Mesendoderm (in vitro differentiated cells): Measurements from ENCODE around the gene ITCH.
"Not testable (repeated sequence)": the region's sequence is repeated elsewhere in the genome, so short reads cannot be mapped to it uniquely, and the experiment has no call there.

ENCODE experiments used
- DNase-seq: peaks from one replicate; pipeline ENCODE4 v3.0.0; 2013
- H2AK5ac ChIP-seq: 2 replicates; pipeline ENCODE4 v1.6.1; 2013; ENCODE audit warnings: low read length, inconsistent platforms
- H2BK120ac ChIP-seq: 2 replicates; pipeline ENCODE4 v1.6.1; 2013; ENCODE audit warnings: low read depth, mild to moderate bottlenecking, low read length, moderate library complexity, mixed read lengths
- H2BK15ac ChIP-seq: replicated peaks from 2 replicates; pipeline ENCODE4 v1.6.1; 2013; ENCODE audit warnings: low read depth, mild to moderate bottlenecking, moderate library complexity
- H2BK5ac ChIP-seq: 2 replicates; pipeline ENCODE4 v1.6.1; 2013; ENCODE audit warnings: low read length, inconsistent platforms
- H3K18ac ChIP-seq: 2 replicates; pipeline ENCODE4 v1.6.1; 2013; ENCODE audit warnings: mild to moderate bottlenecking, low read length, mixed read lengths
- H3K23ac ChIP-seq: one replicate; pipeline ENCODE4 v1.6.1; 2013; ENCODE audit warnings: low read length
- H3K27ac ChIP-seq: 2 replicates; pipeline ENCODE4 v1.5.1; 2013; ENCODE audit warnings: low read depth, mild to moderate bottlenecking, inconsistent platforms, low read length, moderate library complexity
- H3K27me3 ChIP-seq: 2 replicates; pipeline ENCODE4 v1.6.1; 2013; ENCODE audit warnings: low read length, control low read depth, mild to moderate bottlenecking, inconsistent platforms; ENCODE audit not compliant: insufficient read depth, poor library complexity
- H3K36me3 ChIP-seq: 2 replicates; pipeline ENCODE4 v1.6.1; 2013; ENCODE audit warnings: low read length, inconsistent platforms; ENCODE audit not compliant: control insufficient read depth, insufficient read depth
- H3K4ac ChIP-seq: one replicate; pipeline ENCODE4 v1.6.1; 2013; ENCODE audit warnings: low read depth, mild to moderate bottlenecking, low read length, moderate library complexity
- H3K4me1 ChIP-seq: 2 replicates; pipeline ENCODE4 v1.6.1; 2013; ENCODE audit warnings: low read depth, low read length, inconsistent platforms; ENCODE audit not compliant: control insufficient read depth
- H3K4me2 ChIP-seq: 2 replicates; pipeline ENCODE4 v1.6.1; 2013; ENCODE audit warnings: low read length
- H3K4me3 ChIP-seq: 2 replicates; pipeline ENCODE4 v1.5.1; 2013; ENCODE audit warnings: mild to moderate bottlenecking, low read length
- H3K56ac ChIP-seq: one replicate; pipeline ENCODE4 v1.6.1; 2013; ENCODE audit warnings: low read length
- H3K79me1 ChIP-seq: 2 replicates; pipeline ENCODE4 v1.6.1; 2013; ENCODE audit warnings: low read length, inconsistent platforms
- H3K79me2 ChIP-seq: 2 replicates; pipeline ENCODE4 v1.6.1; 2013; ENCODE audit warnings: mild to moderate bottlenecking, low read length; ENCODE audit not compliant: control insufficient read depth, insufficient read depth
- H3K9ac ChIP-seq: 2 replicates; pipeline ENCODE4 v1.6.1; 2013; ENCODE audit warnings: low read length, inconsistent platforms
- H4K5ac ChIP-seq: one replicate; pipeline ENCODE4 v1.6.1; 2013; ENCODE audit warnings: low read length
- H4K8ac ChIP-seq: one replicate; pipeline ENCODE4 v1.6.1; 2013; ENCODE audit warnings: low read depth, mild to moderate bottlenecking, control low read depth, low read length, moderate library complexity
- WGBS: extraction: QIAGEN DNeasy Blood & Tissue Kit; methylation state at CpG from one replicate; pipeline ENCODE4 v1.1.7; 2013; ENCODE audit warnings: low lambda C conversion rate, missing lambda C conversion rate; ENCODE audit not compliant: insufficient coverage; ENCODE audit errors: extremely low coverage; 5-methylcytosine and 5-hydroxymethylcytosine counted together

Gene ITCH

GRCh38 chr20:34515484-34516246 lies 152.6 kb downstream of the ITCH start:
- no CpG with 5 or more reads among the region's 36 CpGs for WGBS
- Histone ChIP-seq H2BK15ac (no peak overlapping the region), H3K27me3 (no peaks in the 10 kb centered on the region), H3K23ac (peak overlapping the region; percentile 12), H3K4me3 (peak overlapping the region; percentile 86), H3K56ac (peak overlapping the region; percentile 74), H3K36me3 (no peaks in the 10 kb centered on the region), H3K18ac (no peak overlapping the region), H3K79me2 (peaks cover 9% of the 10 kb centered on the region), H3K4me1 (no peaks in the 10 kb centered on the region), H2AK5ac (no peak overlapping the region), H2BK5ac (no peak overlapping the region), H3K4ac (peak overlapping the region; percentile 70), H3K79me1 (no peaks in the 10 kb centered on the region), H3K4me2 (peak overlapping the region; percentile 34), H3K9ac (peak overlapping the region; percentile 96), H4K5ac (no peak overlapping the region), H2BK120ac (no peak overlapping the region), H3K27ac (peak overlapping the region; percentile 97), H4K8ac (no peak overlapping the region)
- peak; percentile 95 for DNase-seq

DNA sequence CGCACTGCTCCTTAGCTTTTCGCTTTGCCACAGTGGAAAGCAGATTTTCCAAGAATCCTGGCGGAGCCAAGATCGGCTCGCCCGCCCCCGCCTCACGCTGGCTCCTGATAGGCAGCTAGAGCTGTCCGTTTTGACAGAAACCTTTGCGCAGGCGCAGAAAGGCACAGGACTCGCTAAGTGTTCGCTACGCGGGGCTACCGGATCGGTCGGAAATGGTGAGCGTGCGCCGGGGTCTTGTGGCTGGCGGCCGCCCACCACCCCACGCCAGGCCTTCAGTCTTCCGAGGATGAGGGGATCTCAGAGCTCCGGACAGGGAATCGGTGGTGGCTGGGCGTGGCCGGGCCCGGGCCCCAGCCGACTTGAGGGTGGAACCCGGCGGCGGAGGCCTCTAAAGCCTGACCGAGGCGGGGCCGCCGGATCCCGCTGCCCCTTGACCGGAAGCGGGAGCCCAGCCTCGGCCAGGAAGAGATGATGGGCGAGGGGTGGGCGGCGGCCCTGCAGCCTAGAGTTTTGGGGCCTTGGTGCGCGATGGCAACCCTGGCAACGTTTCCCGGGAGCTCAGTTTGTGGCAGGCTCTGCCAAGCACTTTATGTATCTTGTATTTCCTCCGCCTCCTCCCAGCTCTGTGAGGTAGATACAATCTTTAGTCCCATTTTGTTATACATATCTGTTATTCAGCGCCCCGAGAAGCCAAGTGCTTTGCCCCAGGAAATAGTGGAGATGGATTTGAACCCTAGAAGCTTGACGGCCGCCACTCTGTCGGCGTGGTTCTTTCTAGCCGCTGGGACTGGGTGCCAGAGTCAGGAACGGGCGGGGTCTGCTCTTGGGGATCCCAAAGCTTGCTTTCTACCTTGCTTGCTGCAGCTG lies 153.4 kb downstream of the ITCH start, which contains the start of gene DYNLRB1:
TSS of gene DYNLRB1 (plus strand) at position 176 of the 867 bp plus-strand sequence. CDS start at position 213, 37 bp downstream.
- H3K9ac ChIP-seq: peak within 1 kb of the TSS; percentile 96
- no CpG with 5 or more reads among the region's 59 CpGs for WGBS
- H2BK120ac ChIP-seq: no peak within 1 kb of the TSS
- H4K5ac ChIP-seq: no peak within 1 kb of the TSS
- no peak within 1 kb of the TSS for H2BK15ac ChIP-seq
- peak within 1 kb of the TSS; percentile 76 for H3K4ac ChIP-seq
- H3K4me2 ChIP-seq: peak within 1 kb of the TSS; percentile 53
- peak; percentile 98 for DNase-seq
- no peaks in the 10 kb centered on the region for H3K4me1 ChIP-seq
- no peak within 1 kb of the TSS for H2BK5ac ChIP-seq
- no peaks in the 10 kb centered on the region for H3K79me1 ChIP-seq
- H3K4me3 ChIP-seq: peak within 1 kb of the TSS; percentile 86
- H3K79me2 ChIP-seq: peaks cover 9% of the 10 kb centered on the region
- H3K56ac ChIP-seq: peak within 1 kb of the TSS; percentile 74
- H3K36me3 ChIP-seq: no peaks in the 10 kb centered on the region
- peak within 1 kb of the TSS; percentile 84 for H4K8ac ChIP-seq
- peak within 1 kb of the TSS; percentile 94 for H3K18ac ChIP-seq
- H3K27ac ChIP-seq: peak within 1 kb of the TSS; percentile 97
- no peaks in the 10 kb centered on the region for H3K27me3 ChIP-seq
- H3K23ac ChIP-seq: peak within 1 kb of the TSS; percentile 92
- H2AK5ac ChIP-seq: no peak within 1 kb of the TSS

DNA sequence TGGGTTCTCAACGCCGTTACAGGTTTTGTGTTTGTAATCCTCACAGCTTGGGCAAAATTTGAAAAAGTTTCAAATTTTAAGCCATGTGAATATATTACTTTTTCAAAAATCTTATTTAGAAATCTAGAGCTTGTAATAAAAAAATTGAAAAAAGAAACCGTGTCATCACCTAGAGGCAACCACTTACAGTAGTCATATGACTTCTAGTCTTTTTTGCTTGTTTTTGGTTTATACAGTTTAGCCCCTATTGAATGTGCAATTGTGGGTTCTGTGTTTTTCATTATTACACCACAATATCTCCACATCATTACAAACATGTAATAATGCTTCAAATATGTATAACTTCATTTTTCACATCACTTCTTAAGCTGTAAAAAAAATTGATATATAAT lies 154.0 kb downstream of the ITCH start:
- Histone ChIP-seq H3K4me2 (peak overlapping the region; percentile 53), H4K8ac (no peak overlapping the region), H3K27me3 (no peaks in the 10 kb centered on the region), H2AK5ac (no peak overlapping the region), H3K36me3 (no peaks in the 10 kb centered on the region), H2BK120ac (no peak overlapping the region), H3K9ac (peak overlapping the region; percentile 79), H2BK15ac (no peak overlapping the region), H3K27ac (no peak overlapping the region), H3K23ac (no peak overlapping the region), H3K4me1 (no peaks in the 10 kb centered on the region), H2BK5ac (no peak overlapping the region), H3K18ac (peak overlapping the region; percentile 94), H3K4ac (peak overlapping the region; percentile 76), H4K5ac (no peak overlapping the region), H3K79me2 (peaks cover 9% of the 10 kb centered on the region), H3K79me1 (no peaks in the 10 kb centered on the region), H3K4me3 (peak overlapping the region; percentile 86), H3K56ac (peak overlapping the region; percentile 74)
- no CpG with 5 or more reads among the region's 3 CpGs for WGBS
- DNase-seq: no peak

DNA sequence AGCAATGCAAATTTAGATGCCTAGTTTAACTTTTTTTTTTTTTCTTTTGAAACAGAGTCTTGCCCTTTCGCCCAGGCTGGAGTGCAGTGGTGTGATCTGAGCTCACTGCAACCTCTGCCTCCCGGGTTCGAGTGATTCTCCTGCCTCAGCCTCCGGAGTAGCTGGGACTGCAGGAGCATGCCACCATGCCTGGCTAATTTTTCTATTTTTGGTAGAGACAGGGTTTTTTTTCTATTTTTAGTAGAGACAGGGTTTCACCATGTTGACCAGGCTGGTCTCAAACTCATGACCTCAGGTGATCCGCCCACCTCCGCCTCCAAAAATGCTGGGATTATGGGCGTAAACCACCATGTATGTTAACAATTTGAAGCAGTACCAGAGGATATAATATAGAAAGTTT lies 155.8 kb downstream of the ITCH start:
- not testable (repeated sequence) for H3K27me3 ChIP-seq, H3K36me3 ChIP-seq, DNase-seq, H4K5ac ChIP-seq, H2BK5ac ChIP-seq, H2BK120ac ChIP-seq, H3K4ac ChIP-seq, H3K4me1 ChIP-seq, H3K56ac ChIP-seq, H2BK15ac ChIP-seq, H2AK5ac ChIP-seq, H3K79me1 ChIP-seq, H3K9ac ChIP-seq, H3K18ac ChIP-seq, H3K4me3 ChIP-seq, H3K27ac ChIP-seq, H4K8ac ChIP-seq, H3K4me2 ChIP-seq, H3K23ac ChIP-seq
- peaks cover 20% of the 10 kb centered on the region for H3K79me2 ChIP-seq
- WGBS: no CpG with 5 or more reads among the region's 7 CpGs

- H3K9ac ChIP-seq: not testable (repeated sequence)
Observed at GRCh38 chr20:34519841-34520240, 156.8 kb downstream of the ITCH start.

More at GRCh38 chr20:34519841-34520240, 156.8 kb downstream of the ITCH start:
- H3K79me2 ChIP-seq: peaks cover 25% of the 10 kb centered on the region
- H3K56ac ChIP-seq, H3K4me1 ChIP-seq, H3K18ac ChIP-seq, H3K23ac ChIP-seq, H2BK15ac ChIP-seq, H3K4ac ChIP-seq, H3K4me3 ChIP-seq, H4K5ac ChIP-seq, DNase-seq, H3K4me2 ChIP-seq, H2BK120ac ChIP-seq, H2AK5ac ChIP-seq, H4K8ac ChIP-seq, H2BK5ac ChIP-seq, H3K27ac ChIP-seq, H3K27me3 ChIP-seq, H3K36me3 ChIP-seq: not testable (repeated sequence)
- no CpG with 5 or more reads among the region's 10 CpGs for WGBS
- peaks cover 11% of the 10 kb centered on the region for H3K79me1 ChIP-seq
